ENCODE measurements around the gene ATRN. TPM values are rescaled to one million over a fixed set of nuclear protein-coding genes. Genes with fewer than 3 reads are reported as not detected.

The ATRN gene
- total and polyA plus RNA-seq, 4 donors, result 8.4 to 104 (median 46.0) TPM

DNA sequence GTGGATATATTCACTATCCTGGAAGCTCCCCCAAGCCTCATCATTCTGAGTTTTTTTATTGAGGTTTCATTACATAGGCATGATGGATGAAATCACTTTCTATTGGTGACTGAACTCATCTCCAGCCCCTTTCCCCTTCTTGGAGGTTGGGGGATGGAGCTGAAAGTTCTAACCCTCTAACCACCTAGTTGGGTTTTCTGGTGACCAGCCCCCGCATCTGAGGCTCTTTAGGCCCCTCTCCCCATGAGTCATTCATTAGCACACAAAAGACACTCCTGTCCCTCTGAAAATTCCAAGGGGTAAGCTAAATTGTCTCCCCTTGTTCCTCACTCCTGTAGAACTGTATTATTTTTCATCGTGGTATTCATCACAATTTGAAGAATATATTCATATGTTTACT lies 159.1 kb downstream of the ATRN start:
- no peak for TF ChIP-seq NR2F2 (IDR thresholded peaks at IDR 0.05)
- Histone ChIP-seq H3K9ac (ENCODE audit: low read depth in 1 of 2, low read length in 2 of 2) (no peak overlapping the region), H3K4me1 (ENCODE audit: control insufficient read depth in 4 of 4, insufficient read depth in 4 of 4, low read length in 3 of 4) (peaks cover 0 to 41% (median 25%) of the 10 kb centered on the region in 4 donors), H3K36me3 (ENCODE audit: control insufficient read depth in 4 of 4, insufficient read depth in 3 of 4, low read depth in 1 of 4, low read length in 3 of 4) (peaks cover 2 to 10% (median 5%) of the 10 kb centered on the region in 4 donors), H3K9me3 (ENCODE audit: control insufficient read depth in 4 of 4, low read length in 3 of 4) (no peaks in the 10 kb centered on the region), H3K27me3 (ENCODE audit: control insufficient read depth in 4 of 4, insufficient read depth in 4 of 4, low read length in 3 of 4) (no peaks in the 10 kb centered on the region), H3K27ac (ENCODE audit: low read depth in 1 of 2, low read length in 2 of 2) (no peak overlapping the region), H3K4me3 (ENCODE audit: low read depth in 1 of 3, low read length in 3 of 3) (no peak overlapping the region)
- DNase-seq (ENCODE audit: low spot score), result no peak
- 92% methylated on average over 2 of the region's 2 CpGs for WGBS

DNA sequence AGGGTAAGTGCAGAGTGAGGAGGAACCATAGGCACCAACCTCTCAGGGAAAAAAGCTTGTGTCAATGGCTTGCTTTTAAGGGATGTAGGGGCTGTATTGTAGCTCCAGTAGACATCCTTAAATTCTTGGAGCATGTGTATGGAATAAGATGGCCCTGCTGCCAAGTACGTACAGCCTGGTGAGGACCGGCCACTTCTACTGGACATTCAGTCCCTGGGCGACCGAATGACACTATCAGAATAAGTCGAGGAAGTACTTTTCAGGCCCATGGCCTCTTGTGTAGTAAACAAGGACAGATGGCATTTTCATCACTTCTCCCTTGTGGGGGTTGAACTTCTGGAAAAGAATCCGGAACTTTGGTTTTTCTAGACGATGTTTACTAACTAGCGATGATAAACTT lies 159.6 kb downstream of the ATRN start:
- H3K9me3 ChIP-seq (ENCODE audit: control insufficient read depth in 4 of 4, low read length in 3 of 4), result no peaks in the 10 kb centered on the region
- H3K4me1 ChIP-seq (ENCODE audit: control insufficient read depth in 4 of 4, insufficient read depth in 4 of 4, low read length in 3 of 4), result peaks cover 0 to 41% (median 25%) of the 10 kb centered on the region in 4 donors
- no peak overlapping the region for H3K27ac ChIP-seq (ENCODE audit: low read depth in 1 of 2, low read length in 2 of 2)
- no peak overlapping the region for H3K9ac ChIP-seq (ENCODE audit: low read depth in 1 of 2, low read length in 2 of 2)
- H3K27me3 ChIP-seq (ENCODE audit: control insufficient read depth in 4 of 4, insufficient read depth in 4 of 4, low read length in 3 of 4), result no peaks in the 10 kb centered on the region
- no peak overlapping the region for H3K4me3 ChIP-seq (ENCODE audit: low read depth in 1 of 3, low read length in 3 of 3)
- peaks cover 2 to 7% (median 4%) of the 10 kb centered on the region in 4 donors for H3K36me3 ChIP-seq (ENCODE audit: control insufficient read depth in 4 of 4, insufficient read depth in 3 of 4, low read depth in 1 of 4, low read length in 3 of 4)
- no peak for DNase-seq (ENCODE audit: low spot score)
- no peak for TF ChIP-seq GABPA (IDR thresholded peaks at IDR 0.05 in 1 of 2, conservative IDR thresholded peaks at IDR 0.05 in 1 of 2)
- TF ChIP-seq YY1 (IDR thresholded peaks at IDR 0.05), result no peak
- no peak for TF ChIP-seq NR2F2 (IDR thresholded peaks at IDR 0.05)
- TF ChIP-seq EGR1 (IDR thresholded peaks at IDR 0.05; ENCODE audit: low read depth in 2 of 2), result no peak
- TF ChIP-seq RAD21 (IDR thresholded peaks at IDR 0.05), result no peak
- 88% methylated on average over 8 of the region's 8 CpGs for WGBS

DNA sequence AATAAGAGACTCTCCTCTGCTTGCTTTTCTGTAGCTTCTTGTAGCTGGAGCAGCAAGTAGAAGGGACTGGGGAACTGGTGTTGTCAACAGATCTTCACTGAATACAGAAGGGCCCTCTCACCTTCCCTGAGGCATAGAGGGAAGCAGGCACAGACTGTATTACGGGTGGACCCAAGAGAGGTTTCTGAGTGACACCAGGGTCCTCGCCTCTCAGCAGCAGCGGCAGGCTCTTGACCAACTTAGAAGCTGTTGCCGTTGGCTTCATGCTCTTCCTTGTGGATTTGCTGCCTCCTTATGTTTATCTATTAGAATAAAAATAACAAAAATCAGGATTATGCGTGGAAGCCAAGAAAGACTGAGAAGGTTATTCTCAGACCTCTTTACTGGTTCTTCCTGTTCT lies 160.7 kb downstream of the ATRN start:
- TF ChIP-seq SP1 (IDR thresholded peaks at IDR 0.05) (no peak), GABPA (IDR thresholded peaks at IDR 0.05 in 1 of 2, conservative IDR thresholded peaks at IDR 0.05 in 1 of 2) (no peak), TAF1 (conservative IDR thresholded peaks at IDR 0.05) (no peak), RAD21 (IDR thresholded peaks at IDR 0.05) (no peak), FOXA2 (IDR thresholded peaks at IDR 0.05) (no peak), RXRA (IDR thresholded peaks at IDR 0.05) (no peak), EGR1 (IDR thresholded peaks at IDR 0.05; ENCODE audit: low read depth in 2 of 2) (no peak), JUND (IDR thresholded peaks at IDR 0.05) (no peak), NR2F2 (IDR thresholded peaks at IDR 0.05) (no peak), FOXA1 (IDR thresholded peaks at IDR 0.05) (no peak), YY1 (IDR thresholded peaks at IDR 0.05) (no peak)
- TF ChIP-seq, protein P1, sequence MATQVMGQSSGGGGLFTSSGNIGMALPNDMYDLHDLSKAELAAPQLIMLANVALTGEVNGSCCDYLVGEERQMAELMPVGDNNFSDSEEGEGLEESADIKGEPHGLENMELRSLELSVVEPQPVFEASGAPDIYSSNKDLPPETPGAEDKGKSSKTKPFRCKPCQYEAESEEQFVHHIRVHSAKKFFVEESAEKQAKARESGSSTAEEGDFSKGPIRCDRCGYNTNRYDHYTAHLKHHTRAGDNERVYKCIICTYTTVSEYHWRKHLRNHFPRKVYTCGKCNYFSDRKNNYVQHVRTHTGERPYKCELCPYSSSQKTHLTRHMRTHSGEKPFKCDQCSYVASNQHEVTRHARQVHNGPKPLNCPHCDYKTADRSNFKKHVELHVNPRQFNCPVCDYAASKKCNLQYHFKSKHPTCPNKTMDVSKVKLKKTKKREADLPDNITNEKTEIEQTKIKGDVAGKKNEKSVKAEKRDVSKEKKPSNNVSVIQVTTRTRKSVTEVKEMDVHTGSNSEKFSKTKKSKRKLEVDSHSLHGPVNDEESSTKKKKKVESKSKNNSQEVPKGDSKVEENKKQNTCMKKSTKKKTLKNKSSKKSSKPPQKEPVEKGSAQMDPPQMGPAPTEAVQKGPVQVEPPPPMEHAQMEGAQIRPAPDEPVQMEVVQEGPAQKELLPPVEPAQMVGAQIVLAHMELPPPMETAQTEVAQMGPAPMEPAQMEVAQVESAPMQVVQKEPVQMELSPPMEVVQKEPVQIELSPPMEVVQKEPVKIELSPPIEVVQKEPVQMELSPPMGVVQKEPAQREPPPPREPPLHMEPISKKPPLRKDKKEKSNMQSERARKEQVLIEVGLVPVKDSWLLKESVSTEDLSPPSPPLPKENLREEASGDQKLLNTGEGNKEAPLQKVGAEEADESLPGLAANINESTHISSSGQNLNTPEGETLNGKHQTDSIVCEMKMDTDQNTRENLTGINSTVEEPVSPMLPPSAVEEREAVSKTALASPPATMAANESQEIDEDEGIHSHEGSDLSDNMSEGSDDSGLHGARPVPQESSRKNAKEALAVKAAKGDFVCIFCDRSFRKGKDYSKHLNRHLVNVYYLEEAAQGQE (IDR thresholded peaks at IDR 0.05), result no peak
- TF ChIP-seq, protein P2, sequence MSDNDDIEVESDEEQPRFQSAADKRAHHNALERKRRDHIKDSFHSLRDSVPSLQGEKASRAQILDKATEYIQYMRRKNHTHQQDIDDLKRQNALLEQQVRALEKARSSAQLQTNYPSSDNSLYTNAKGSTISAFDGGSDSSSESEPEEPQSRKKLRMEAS (IDR thresholded peaks at IDR 0.05), result no peak
- no peak overlapping the region for H3K4me3 ChIP-seq (ENCODE audit: low read depth in 1 of 3, low read length in 3 of 3)
- peaks cover 0 to 41% (median 25%) of the 10 kb centered on the region in 4 donors for H3K4me1 ChIP-seq (ENCODE audit: control insufficient read depth in 4 of 4, insufficient read depth in 4 of 4, low read length in 3 of 4)
- H3K36me3 ChIP-seq (ENCODE audit: control insufficient read depth in 4 of 4, insufficient read depth in 3 of 4, low read depth in 1 of 4, low read length in 3 of 4), result peaks cover 0 to 4% (median 2%) of the 10 kb centered on the region in 4 donors
- no peaks in the 10 kb centered on the region for H3K9me3 ChIP-seq (ENCODE audit: control insufficient read depth in 4 of 4, low read length in 3 of 4)
- H3K27me3 ChIP-seq (ENCODE audit: control insufficient read depth in 4 of 4, insufficient read depth in 4 of 4, low read length in 3 of 4), result no peaks in the 10 kb centered on the region
- 92% methylated on average over 5 of the region's 5 CpGs for WGBS
- H3K9ac ChIP-seq (ENCODE audit: low read depth in 1 of 2, low read length in 2 of 2), result no peak overlapping the region
- H3K27ac ChIP-seq (ENCODE audit: low read depth in 1 of 2, low read length in 2 of 2), result no peak overlapping the region
- DNase-seq (ENCODE audit: low spot score), result no peak

Data from liver (tissue), 9 donors.